HEK293T (cell line): Measurements from ENCODE around the gene GMNN.

ENCODE experiments used
- ELF4 ChIP-seq: fragments of 450-650 bp; IDR thresholded peaks from 2 replicates; pipeline ENCODE4 v1.6.1; 2017; ENCODE audit warnings: antibody characterized with exemption
- FOXK2 ChIP-seq: fragments of 450-650 bp; IDR thresholded peaks from 2 replicates; pipeline ENCODE4 v1.6.1; 2016; ENCODE audit warnings: mild to moderate bottlenecking
- HDGF ChIP-seq: fragments of 450-650 bp; IDR thresholded peaks from 2 replicates; pipeline ENCODE4 v1.6.1; 2017; ENCODE audit warnings: antibody characterized with exemption, borderline replicate concordance
- L3MBTL2 ChIP-seq: fragments of 450-650 bp; conservative IDR thresholded peaks from 2 replicates; pipeline ENCODE4 v1.6.1; 2016; ENCODE audit warnings: mild to moderate bottlenecking
- SP1 ChIP-seq: fragments of 450-650 bp; IDR thresholded peaks from 2 replicates; pipeline ENCODE4 v1.6.1; 2017

DNA sequence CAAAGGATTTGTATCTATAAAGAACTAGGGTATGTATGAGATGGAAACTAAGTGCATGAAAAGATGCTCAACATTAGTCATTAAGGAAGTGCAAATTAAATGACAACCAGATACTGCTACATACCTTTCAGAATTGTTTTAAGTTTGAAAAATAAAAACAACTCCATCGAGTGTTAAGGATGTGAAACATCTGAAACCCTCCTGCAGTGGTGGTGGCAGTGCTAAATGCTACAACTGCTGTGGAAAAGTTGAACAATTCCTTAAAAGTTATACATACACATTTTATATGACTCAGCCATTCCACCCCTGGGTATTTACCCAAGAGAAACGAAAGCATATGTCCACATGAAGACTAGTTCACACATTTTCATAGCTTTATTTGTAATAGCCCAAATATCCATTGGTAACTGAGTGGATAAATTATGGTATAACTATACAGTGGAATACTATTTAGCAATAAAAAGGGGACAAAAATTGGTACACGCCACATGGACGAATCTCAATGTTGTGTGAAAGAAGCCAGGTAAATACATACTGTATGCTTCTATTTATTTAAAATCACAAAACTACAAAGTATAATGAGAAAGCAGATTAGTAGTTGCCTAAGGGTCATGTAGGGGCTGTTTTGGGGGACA, 13.4 kb downstream of the GMNN start:
- TF ChIP-seq SP1 (no peak), FOXK2 (no peak), ELF4 (no peak), L3MBTL2 (no peak), HDGF (no peak)
